A549 (cell line): Measurements from ENCODE around the gene PITPNC1. TPM values are rescaled to one million over a fixed set of nuclear protein-coding genes. Genes with fewer than 3 reads are reported as not detected.
A peak's percentile ranks its signal among the peaks of the same experiment; 100 is the strongest.
"Not testable (repeated sequence)": the region's sequence is repeated elsewhere in the genome, so short reads cannot be mapped to it uniquely, and the experiment has no call there.

Experiments used
- ATAC-seq, 2 experiments: fragments of 200-7000 bp in 1 of 2; fragments of >200 bp in 1 of 2; cut with Nextera tagmentation in 1 of 2; cut with Tn5 transposase in 1 of 2; 3 replicates each; pipeline versions ENCODE4 v1.8.0 to v1.9.1; 2018 to 2020; ENCODE audit warnings: mild to moderate bottlenecking in 1 of 2, moderate library complexity in 1 of 2
- CTCF ChIA-PET: fragments of 300-600 bp; sonication (Branson Sonifier 250); formaldehyde crosslinking; extraction: SDS; loops from one replicate; lab custom pipeline; 2021; ENCODE audit warnings: antibody characterized with exemption, inconsistent platforms; lab: Yijun Ruan, JAX
- POLR2A ChIA-PET: fragments of 350-600 bp; formaldehyde crosslinking; extraction: SDS; loops from one replicate; lab custom pipeline; 2021; ENCODE audit warnings: antibody characterized with exemption, inconsistent platforms; lab: Yijun Ruan, JAX
- DNase-seq, 2 experiments: peaks; one replicate each; pipeline versions ENCODE4 v3.0.0 to v3.0.0-alpha.2; 2011 to 2016; ENCODE audit warnings: low read depth in 1 of 2, low spot score in 1 of 2
- FAIRE-seq: peaks from 2 replicates; lab custom pipeline; 2011; peaks lifted over from hg19 to GRCh38; lab: Jason Lieb, UNC
- H3K27ac ChIP-seq, 2 experiments: fragments of >200 bp; sonication (Bioruptor Twin); formaldehyde crosslinking; 3 replicates each; pipeline ENCODE4 v1.5.1; 2016 to 2017
- H3K4me1 ChIP-seq: fragments of >200 bp; sonication (Bioruptor Twin); formaldehyde crosslinking; 3 replicates; pipeline ENCODE4 v1.6.1; 2016
- H3K4me2 ChIP-seq: fragments of >200 bp; sonication (Bioruptor Twin); formaldehyde crosslinking; 3 replicates; pipeline ENCODE4 v1.6.1; 2016
- H3K4me3 ChIP-seq: fragments of >200 bp; sonication (Bioruptor Twin); formaldehyde crosslinking; 3 replicates; pipeline ENCODE4 v1.5.1; 2016
- H3K9me3 ChIP-seq: fragments of >200 bp; sonication (Bioruptor Twin); formaldehyde crosslinking; 3 replicates; pipeline ENCODE4 v1.6.1; 2016
- CBX2 ChIP-seq: fragments of 200-600 bp; sonication (generic); IDR thresholded peaks from 2 replicates; pipeline ENCODE4 v1.6.1; 2016; ENCODE audit warnings: low read depth, mild to moderate bottlenecking, borderline replicate concordance
- CEBPB ChIP-seq, 2 experiments: fragments of >200 bp in 1 of 2; sonication (Bioruptor Twin) in 1 of 2; formaldehyde crosslinking in 1 of 2; IDR thresholded peaks; 2 replicates each; pipeline ENCODE4 v1.6.1; 2012 to 2016
- CHD4 ChIP-seq: fragments of 200-600 bp; sonication (generic); IDR thresholded peaks from 2 replicates; pipeline ENCODE4 v1.6.1; 2016; ENCODE audit warnings: antibody characterized with exemption, mild to moderate bottlenecking, borderline replicate concordance
- EP300 ChIP-seq, 2 experiments: fragments of >200 bp; sonication (Bioruptor Twin); formaldehyde crosslinking; IDR thresholded peaks; 2 replicates in 1 of 2; 3 replicates in 1 of 2; pipeline ENCODE4 v1.6.1; 2016 to 2017
- FOXS1 ChIP-seq: fragments of 250-450 bp; sonication (Bioruptor Pico); IDR thresholded peaks from 2 replicates; pipeline ENCODE4 v1.5.0; 2020; ENCODE audit warnings: mild to moderate bottlenecking, moderate library complexity
- HDAC2 ChIP-seq: fragments of 200-600 bp; sonication (generic); IDR thresholded peaks from 2 replicates; pipeline ENCODE4 v1.6.1; 2016
- HEYL ChIP-seq: fragments of 250-450 bp; sonication (Bioruptor Pico); IDR thresholded peaks from 2 replicates; pipeline ENCODE4 v1.8.0; 2021; ENCODE audit warnings: mild to moderate bottlenecking, moderate library complexity
- HMGXB4 ChIP-seq: fragments of 250-450 bp; sonication (Bioruptor Pico); IDR thresholded peaks from 2 replicates; pipeline ENCODE4 v1.5.0; 2021; ENCODE audit warnings: mild to moderate bottlenecking, moderate library complexity, borderline replicate concordance
- HOXA7 ChIP-seq: fragments of 250-450 bp; sonication (Bioruptor Pico); IDR thresholded peaks from 2 replicates; pipeline ENCODE4 v1.5.0; 2020; ENCODE audit warnings: mild to moderate bottlenecking, moderate library complexity
- KDM1A ChIP-seq: fragments of 200-600 bp; sonication (generic); IDR thresholded peaks from 2 replicates; pipeline ENCODE4 v1.6.1; 2016; ENCODE audit warnings: low read depth, mild to moderate bottlenecking
- MYC ChIP-seq: IDR thresholded peaks from 2 replicates; pipeline ENCODE4 v1.6.1; 2012; ENCODE audit warnings: mild to moderate bottlenecking, inconsistent platforms, low read length, improper control_type of control experiment, borderline replicate concordance
- NR3C1 ChIP-seq: fragments of >200 bp; sonication (Bioruptor Twin); formaldehyde crosslinking; IDR thresholded peaks from 3 replicates; pipeline ENCODE4 v1.6.1; 2017
- POLR2AphosphoS2 ChIP-seq: conservative IDR thresholded peaks from 2 replicates; pipeline ENCODE4 v1.6.1; 2012; ENCODE audit warnings: low read length, improper control_type of control experiment, inconsistent platforms
- RCOR1 ChIP-seq: fragments of 150-350 bp; IDR thresholded peaks from 2 replicates; pipeline ENCODE4 v1.6.1; 2014; ENCODE audit warnings: antibody characterized with exemption, low read length, low read depth
- REST ChIP-seq: fragments of 200-600 bp; sonication (generic); IDR thresholded peaks from 2 replicates; pipeline ENCODE4 v1.6.1; 2016; ENCODE audit warnings: antibody characterized with exemption, mild to moderate bottlenecking, moderate library complexity
- TFCP2L1 ChIP-seq: fragments of 250-450 bp; sonication (Bioruptor Pico); IDR thresholded peaks from 2 replicates; pipeline ENCODE4 v1.5.0; 2021; ENCODE audit warnings: mild to moderate bottlenecking
- USF2 ChIP-seq: fragments of 450-650 bp; IDR thresholded peaks from 2 replicates; pipeline ENCODE4 v1.6.1; 2014; ENCODE audit warnings: antibody characterized with exemption
- ZFP36 ChIP-seq: fragments of 450-650 bp; IDR thresholded peaks from 2 replicates; pipeline ENCODE4 v1.6.1; 2014; ENCODE audit warnings: borderline replicate concordance; ENCODE audit not compliant: partially characterized antibody
- ZSCAN20 ChIP-seq: fragments of 250-450 bp; sonication (Bioruptor Pico); IDR thresholded peaks from 2 replicates; pipeline ENCODE4 v1.8.0; 2022; ENCODE audit warnings: mild to moderate bottlenecking, moderate library complexity
- WGBS: methylation state at CpG from one replicate; pipeline ENCODE4 v1.1.6; 2017; ENCODE audit errors: missing lambda C conversion rate; 5-methylcytosine and 5-hydroxymethylcytosine counted together
- polyA plus RNA-seq, 4 experiments: library from polyadenylated mRNA; depleted of rRNA in 3 of 4; stranded (reverse); fragments of >200 nt; fragmentation: RNase III in 1 of 4; extraction: RNeasy Plus Mini Kit Qiagen cat#74134 plus additional on column Dnase treatment in 1 of 4; gene quantifications; 2 replicates in 3 of 4; 3 replicates in 1 of 4; pipeline ENCODE4 v1.2.3, GENCODE V29; 2011 to 2017

PITPNC1 gene
- polyA plus RNA-seq, 2 of the 4 experiments (the other 2 are of a cell fraction): 3.7 to 11.2 TPM

- 0 out of 6 replicates have a peak, but pooled peaks of 1 of the 2 experiments have one; percentile 23 for ATAC-seq
- H3K27ac ChIP-seq: no peak overlapping the region
- H3K4me1 ChIP-seq: peaks cover 7% of the 10 kb centered on the region
- ChIA-PET POLR2A (no interaction called here), CTCF (interaction anchor here (0.5 to 1.8 kb wide), 7 partner anchors 12 to 483 kb away, joined by 3 to 6 read pairs (median 3); no protein-coding TSS in a partner anchor)
- no peak overlapping the region for H3K4me2 ChIP-seq
- no peak for DNase-seq
- no peak for TF ChIP-seq RCOR1
- TF ChIP-seq HDAC2: no peak
- TF ChIP-seq NR3C1: no peak
- no peak for TF ChIP-seq HMGXB4 (CRISPR knock-in tag)
- no peak; the same call in 1 of the 2 replicates for TF ChIP-seq POLR2AphosphoS2
- no peak for TF ChIP-seq USF2
- no peak for TF ChIP-seq FOXS1 (CRISPR knock-in tag)
- no peak for TF ChIP-seq CEBPB (IDR thresholded peaks at IDR 0.05)
- no peak for TF ChIP-seq REST
- TF ChIP-seq ZFP36: no peak
- TF ChIP-seq ZSCAN20 (CRISPR knock-in tag): no peak
- no peak for TF ChIP-seq CBX2
- TF ChIP-seq EP300 (IDR thresholded peaks at IDR 0.05): no peak
- no peaks in the 10 kb centered on the region for H3K9me3 ChIP-seq
- no peak for FAIRE-seq
- 90% methylated on average over 12 of the region's 12 CpGs for WGBS
- no peak overlapping the region for H3K4me3 ChIP-seq
Measured at GRCh38 chr17:67336859-67337258, 40.2 kb upstream of the PITPNC1 start.

- H3K4me1 ChIP-seq, H3K4me2 ChIP-seq, DNase-seq, H3K4me3 ChIP-seq, POLR2A ChIA-PET, H3K9me3 ChIP-seq, ATAC-seq, H3K27ac ChIP-seq, FAIRE-seq: not testable (repeated sequence)
- CTCF ChIA-PET: interaction anchor here (0.6 to 1.5 kb wide), 4 partner anchors 10 to 69 kb away, joined by 3 read pairs; no protein-coding TSS in a partner anchor
- 87% methylated on average over 7 of the region's 7 CpGs for WGBS
Measured at GRCh38 chr17:67338353-67338752, 38.7 kb upstream of the PITPNC1 start.

GRCh38 chr17:67343237-67343636 lies 33.8 kb upstream of the PITPNC1 start:
- DNase-seq (no peak), ATAC-seq (no peak)
- CTCF ChIA-PET: interaction anchor here (0.6 to 2.6 kb wide), 4 partner anchors 14 to 90 kb away, joined by 3 to 10 read pairs (median 4); no protein-coding TSS in a partner anchor
- TF ChIP-seq HEYL (CRISPR knock-in tag): no peak
- TF ChIP-seq CHD4: no peak
- no peak for TF ChIP-seq ZSCAN20 (CRISPR knock-in tag)
- TF ChIP-seq HOXA7 (CRISPR knock-in tag): peak; percentile 50; the same call in 1 of the 2 replicates
- peak; percentile 8; the same call in 1 of the 2 replicates for TF ChIP-seq TFCP2L1 (CRISPR knock-in tag)
- no peak for TF ChIP-seq MYC
- TF ChIP-seq KDM1A: no peak
- TF ChIP-seq, all 56 proteins: peak for 2
- POLR2A ChIA-PET: no interaction called here
- 94% methylated on average over 5 of the region's 5 CpGs for WGBS
- Histone ChIP-seq H3K4me3 (no peak overlapping the region), H3K4me2 (no peak overlapping the region), H3K4me1 (peaks cover 7% of the 10 kb centered on the region), H3K27ac (no peak overlapping the region), H3K9me3 (no peaks in the 10 kb centered on the region)
- no peak for FAIRE-seq
